ENCODE data around the gene MACF1. TPM values are rescaled to one million over a fixed set of nuclear protein-coding genes. Genes with fewer than 3 reads are reported as not detected.

Gene MACF1
- total RNA-seq, 2 experiments from 2014 or later: 248 to 252 TPM

DNA sequence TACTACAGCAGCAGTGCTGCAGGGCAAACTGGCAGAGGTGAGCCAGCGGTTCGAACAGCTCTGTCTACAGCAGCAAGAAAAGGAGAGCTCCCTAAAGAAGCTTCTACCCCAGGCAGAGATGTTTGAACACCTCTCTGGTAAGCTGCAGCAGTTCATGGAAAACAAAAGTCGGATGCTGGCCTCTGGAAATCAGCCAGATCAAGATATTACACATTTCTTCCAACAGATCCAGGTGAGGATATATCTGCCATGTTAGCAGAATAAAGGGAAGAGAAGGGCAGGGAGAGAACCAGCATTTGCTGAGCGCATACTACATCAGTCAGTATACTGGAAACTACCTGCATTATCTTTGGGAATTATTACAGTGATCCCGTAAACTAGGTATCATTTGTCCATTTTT is 157.0 kb downstream of the MACF1 start:
- no peaks in the 10 kb centered on the region for H3K9me3 Mint-ChIP-seq
- Histone ChIP-seq H3K4me1 (ENCODE audit: insufficient read depth, low read length) (no peaks in the 10 kb centered on the region), H3K27me3 (ENCODE audit: control insufficient read depth in 1 of 2, insufficient read depth in 2 of 2, low read length in 2 of 2) (no peaks in the 10 kb centered on the region), H3K4me3 (ENCODE audit: low read length) (no peak overlapping the region), H3K36me3 (ENCODE audit: insufficient read depth, low read length) (peaks cover 82% of the 10 kb centered on the region), H3K27ac (ENCODE audit: low read depth in 1 of 2, low read length in 2 of 2) (no peak overlapping the region), H3K9me3 (ENCODE audit: control insufficient read depth in 1 of 2, insufficient read depth in 1 of 2, low read length in 2 of 2) (no peaks in the 10 kb centered on the region)
- DNase-seq: no peak
- TF ChIP-seq, protein P1, sequence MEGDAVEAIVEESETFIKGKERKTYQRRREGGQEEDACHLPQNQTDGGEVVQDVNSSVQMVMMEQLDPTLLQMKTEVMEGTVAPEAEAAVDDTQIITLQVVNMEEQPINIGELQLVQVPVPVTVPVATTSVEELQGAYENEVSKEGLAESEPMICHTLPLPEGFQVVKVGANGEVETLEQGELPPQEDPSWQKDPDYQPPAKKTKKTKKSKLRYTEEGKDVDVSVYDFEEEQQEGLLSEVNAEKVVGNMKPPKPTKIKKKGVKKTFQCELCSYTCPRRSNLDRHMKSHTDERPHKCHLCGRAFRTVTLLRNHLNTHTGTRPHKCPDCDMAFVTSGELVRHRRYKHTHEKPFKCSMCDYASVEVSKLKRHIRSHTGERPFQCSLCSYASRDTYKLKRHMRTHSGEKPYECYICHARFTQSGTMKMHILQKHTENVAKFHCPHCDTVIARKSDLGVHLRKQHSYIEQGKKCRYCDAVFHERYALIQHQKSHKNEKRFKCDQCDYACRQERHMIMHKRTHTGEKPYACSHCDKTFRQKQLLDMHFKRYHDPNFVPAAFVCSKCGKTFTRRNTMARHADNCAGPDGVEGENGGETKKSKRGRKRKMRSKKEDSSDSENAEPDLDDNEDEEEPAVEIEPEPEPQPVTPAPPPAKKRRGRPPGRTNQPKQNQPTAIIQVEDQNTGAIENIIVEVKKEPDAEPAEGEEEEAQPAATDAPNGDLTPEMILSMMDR (IDR thresholded peaks at IDR 0.05): no peak
- H3K36me3 Mint-ChIP-seq (ENCODE audit: low read depth): peaks cover 89% of the 10 kb centered on the region
- ATAC-seq (ENCODE audit: poor library complexity): no peak
- intact Hi-C loops (cut with DNase I, micrococcal nuclease): no loop called here
- H3K4me3 Mint-ChIP-seq: no peak overlapping the region
- H3K27ac Mint-ChIP-seq: no peak overlapping the region
- ChIA-PET CTCF (interaction anchor here (0.8 to 4.0 kb wide), 3 partner anchors 14 to 50 kb away, joined by 3 to 14 read pairs (median 3); no protein-coding TSS in a partner anchor), POLR2A (no interaction called here)
- no peaks in the 10 kb centered on the region for H3K27me3 Mint-ChIP-seq
- H3K4me1 Mint-ChIP-seq (ENCODE audit: low read depth): no peaks in the 10 kb centered on the region

DNA sequence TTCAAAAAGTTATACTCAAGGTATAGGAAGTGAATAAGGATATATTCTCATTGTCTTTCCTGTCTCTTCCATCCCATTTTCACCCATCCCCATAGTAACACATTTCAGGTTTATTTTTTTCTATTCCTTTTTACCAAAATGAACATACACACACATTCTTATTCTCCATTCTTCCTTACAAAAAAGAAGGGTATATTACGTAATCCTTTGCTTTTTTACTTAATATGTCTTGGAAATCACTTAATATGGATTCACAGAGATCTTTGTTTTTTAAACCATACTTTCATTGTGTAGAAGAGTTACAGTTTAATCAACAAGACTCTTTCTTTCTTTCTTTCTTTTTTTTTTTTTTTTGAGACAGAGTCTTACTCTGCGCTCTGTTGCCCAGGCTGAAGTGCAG is 158.8 kb downstream of the MACF1 start:
- Mint-ChIP-seq H3K4me3 (no peak overlapping the region), H3K27me3 (no peaks in the 10 kb centered on the region), H3K9me3 (no peaks in the 10 kb centered on the region), H3K27ac (peak overlapping the region; percentile 27), H3K36me3 (ENCODE audit: low read depth) (peaks cover 86% of the 10 kb centered on the region), H3K4me1 (ENCODE audit: low read depth) (no peaks in the 10 kb centered on the region)
- intact Hi-C loops (cut with DNase I, micrococcal nuclease): no loop called here
- Histone ChIP-seq H3K27ac (ENCODE audit: low read depth in 1 of 2, low read length in 2 of 2) (no peak overlapping the region), H3K4me3 (ENCODE audit: low read length) (no peak overlapping the region), H3K9me3 (ENCODE audit: control insufficient read depth in 1 of 2, insufficient read depth in 1 of 2, low read length in 2 of 2) (no peaks in the 10 kb centered on the region), H3K4me1 (ENCODE audit: insufficient read depth, low read length) (no peaks in the 10 kb centered on the region), H3K36me3 (ENCODE audit: insufficient read depth, low read length) (peaks cover 78% of the 10 kb centered on the region), H3K27me3 (ENCODE audit: control insufficient read depth in 1 of 2, insufficient read depth in 2 of 2, low read length in 2 of 2) (no peaks in the 10 kb centered on the region)
- CTCF ChIA-PET: no interaction called here
- ATAC-seq (ENCODE audit: poor library complexity) (no peak), DNase-seq (no peak)
- POLR2A ChIA-PET: no interaction called here
- TF ChIP-seq, protein P1 (IDR thresholded peaks at IDR 0.05): no peak

DNA sequence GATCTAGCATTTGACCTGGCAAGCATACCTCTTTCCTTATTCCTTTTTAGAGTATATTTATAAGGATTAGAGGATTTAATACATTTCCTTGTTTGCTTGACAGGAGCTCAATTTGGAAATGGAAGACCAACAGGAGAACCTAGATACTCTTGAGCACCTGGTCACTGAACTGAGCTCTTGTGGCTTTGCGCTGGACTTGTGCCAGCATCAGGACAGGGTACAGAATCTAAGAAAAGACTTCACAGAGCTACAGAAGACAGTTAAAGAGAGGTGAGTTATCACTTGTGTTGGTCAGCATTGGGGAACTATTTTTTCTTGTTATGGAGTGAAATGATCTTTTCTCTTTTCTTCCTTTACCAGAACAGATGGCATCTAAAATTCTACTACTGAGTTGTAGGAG is 163.6 kb downstream of the MACF1 start:
- ATAC-seq (ENCODE audit: poor library complexity) (no peak), DNase-seq (no peak)
- H3K4me3 ChIP-seq (ENCODE audit: low read length): no peak overlapping the region
- Mint-ChIP-seq H3K9me3 (no peaks in the 10 kb centered on the region), H3K27me3 (no peaks in the 10 kb centered on the region), H3K27ac (no peak overlapping the region), H3K4me1 (ENCODE audit: low read depth) (no peaks in the 10 kb centered on the region), H3K4me3 (no peak overlapping the region), H3K36me3 (ENCODE audit: low read depth) (peaks cover 90% of the 10 kb centered on the region)
- no peaks in the 10 kb centered on the region for H3K4me1 ChIP-seq (ENCODE audit: insufficient read depth, low read length)
- POLR2A ChIA-PET: no interaction called here
- H3K36me3 ChIP-seq (ENCODE audit: insufficient read depth, low read length): peaks cover 77% of the 10 kb centered on the region
- intact Hi-C loops (cut with DNase I, micrococcal nuclease): no loop called here
- CTCF ChIA-PET: interaction anchor here (1.2 to 1.3 kb wide), 2 partner anchors 14 to 43 kb away, joined by 3 to 4 read pairs; no protein-coding TSS in a partner anchor
- H3K9me3 ChIP-seq (ENCODE audit: control insufficient read depth in 1 of 2, insufficient read depth in 1 of 2, low read length in 2 of 2): no peaks in the 10 kb centered on the region
- H3K27me3 ChIP-seq (ENCODE audit: control insufficient read depth in 1 of 2, insufficient read depth in 2 of 2, low read length in 2 of 2): no peaks in the 10 kb centered on the region
- no peak overlapping the region for H3K27ac ChIP-seq (ENCODE audit: low read depth in 1 of 2, low read length in 2 of 2)
- TF ChIP-seq, protein P1 (IDR thresholded peaks at IDR 0.05): no peak
